ENCODE measurements around the gene CPT1A. TPM values are rescaled to one million over a fixed set of nuclear protein-coding genes. Genes with fewer than 3 reads are reported as not detected.

The CPT1A gene
- total RNA-seq, 1 donor from 2014 or later: 11.5 TPM

DNA sequence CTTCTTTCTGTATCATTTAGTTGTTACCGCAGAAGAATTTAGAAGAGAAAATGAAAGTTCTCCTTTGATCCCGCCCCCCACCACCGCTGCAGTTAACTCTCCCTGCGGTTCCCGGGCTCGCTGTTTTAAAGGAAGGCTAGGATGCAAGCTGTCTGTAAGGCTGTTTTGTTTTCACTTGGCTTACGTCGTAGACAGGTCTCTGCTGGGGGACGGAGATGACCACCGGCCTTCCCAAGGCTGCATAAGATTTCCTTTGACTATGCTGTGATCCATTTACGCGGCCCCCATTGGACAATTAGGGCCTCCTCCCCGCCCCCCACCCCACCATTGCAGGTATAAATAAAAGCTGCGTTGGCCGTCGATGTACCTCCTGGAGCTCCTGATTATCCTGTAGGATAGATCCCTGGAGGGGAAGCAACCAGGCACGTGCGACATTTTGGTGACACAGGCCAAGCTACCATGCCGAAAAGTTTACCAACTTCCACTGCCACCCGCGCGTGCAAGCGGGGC, 1.4 kb upstream of the CPT1A start:
- no peak overlapping the region for H3K27ac ChIP-seq (ENCODE audit: low read depth, low read length)
- H3K27me3 ChIP-seq (ENCODE audit: control insufficient read depth in 3 of 3, insufficient read depth in 3 of 3, low read length in 3 of 3): no peaks in the 10 kb centered on the region
- H3K4me3 ChIP-seq (ENCODE audit: low read length in 3 of 3): peak overlapping the region; percentile 61 to 73 (median 70)
- no peaks in the 10 kb centered on the region for H3K36me3 ChIP-seq (ENCODE audit: control insufficient read depth in 3 of 3, insufficient read depth in 3 of 3, low read length in 3 of 3)
- H3K4me1 ChIP-seq (ENCODE audit: control insufficient read depth in 3 of 3, insufficient read depth in 3 of 3, low read length in 3 of 3): peaks cover 33 to 45% (median 39%) of the 10 kb centered on the region in 3 donors
- H3K9me3 ChIP-seq (ENCODE audit: control insufficient read depth in 3 of 3, low read length in 3 of 3): no peaks in the 10 kb centered on the region
- H3K9ac ChIP-seq (ENCODE audit: low read depth in 1 of 3, low read length in 3 of 3): peak overlapping the region in 1 of 3 donors; percentile 25

- peak overlapping the region in 1 of 3 donors; percentile 25 for H3K9ac ChIP-seq (ENCODE audit: low read depth in 1 of 3, low read length in 3 of 3)
- peaks cover 38 to 50% (median 45%) of the 10 kb centered on the region in 3 donors for H3K4me1 ChIP-seq (ENCODE audit: control insufficient read depth in 3 of 3, insufficient read depth in 3 of 3, low read length in 3 of 3)
- no peaks in the 10 kb centered on the region for H3K9me3 ChIP-seq (ENCODE audit: control insufficient read depth in 3 of 3, low read length in 3 of 3)
- no peaks in the 10 kb centered on the region for H3K27me3 ChIP-seq (ENCODE audit: control insufficient read depth in 3 of 3, insufficient read depth in 3 of 3, low read length in 3 of 3)
- H3K27ac ChIP-seq (ENCODE audit: low read depth, low read length): no peak overlapping the region
- peak overlapping the region; percentile 61 to 73 (median 70) for H3K4me3 ChIP-seq (ENCODE audit: low read length in 3 of 3)
- no peaks in the 10 kb centered on the region for H3K36me3 ChIP-seq (ENCODE audit: control insufficient read depth in 3 of 3, insufficient read depth in 3 of 3, low read length in 3 of 3)
These were observed 823 bp upstream of the CPT1A start for GRCh38 chr11:68842427-68843051.

DNA sequence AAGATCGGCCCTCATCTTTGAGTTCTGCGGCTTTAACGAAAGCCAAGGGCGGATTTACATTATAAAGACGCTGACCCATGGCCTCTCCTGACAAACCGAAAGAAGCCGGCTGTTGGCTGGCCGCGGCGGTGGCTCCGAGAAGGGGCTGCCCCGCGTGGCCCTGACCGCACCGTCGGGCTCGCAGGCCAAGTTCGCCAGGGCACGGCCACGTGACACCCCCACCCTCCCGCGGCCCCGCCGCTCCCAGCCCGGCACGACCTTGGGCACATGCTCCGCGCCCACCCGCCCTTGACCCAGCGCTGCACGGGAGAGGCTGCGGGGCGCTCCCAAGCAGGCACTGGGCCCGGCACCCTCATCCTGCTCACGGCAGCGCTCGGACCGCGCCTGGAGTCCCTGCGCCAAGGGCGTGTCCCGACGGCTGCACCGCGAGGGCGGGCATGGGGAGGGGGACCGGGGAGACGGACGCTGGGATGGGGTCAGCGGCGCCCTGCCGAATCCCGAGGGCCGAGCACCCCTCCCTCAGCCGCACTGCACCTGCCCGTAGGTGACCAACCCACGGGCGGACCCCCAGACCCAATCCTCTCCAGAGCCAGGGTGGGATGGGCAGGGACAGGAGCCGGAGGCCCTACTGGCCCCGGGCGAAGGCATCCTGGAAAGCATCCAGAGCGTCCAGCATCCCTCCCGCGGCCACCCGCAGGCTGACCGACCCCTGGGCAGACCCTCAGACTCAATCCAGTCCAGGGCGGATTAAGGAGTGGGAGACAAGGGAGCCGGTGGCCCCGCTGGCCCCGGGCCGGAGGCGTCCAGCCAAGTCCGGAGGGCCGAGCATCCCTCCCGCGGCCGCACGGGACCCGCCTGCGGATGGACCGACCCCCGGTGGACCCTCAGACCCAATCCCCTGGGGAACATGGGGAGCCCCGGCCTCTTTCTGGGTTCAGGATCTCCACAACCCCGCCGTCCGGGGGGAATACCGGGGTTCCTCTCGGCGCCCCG, 759 bp downstream of the CPT1A start:
- H3K9ac ChIP-seq (ENCODE audit: low read depth in 1 of 3, low read length in 3 of 3): peak overlapping the region; percentile 33 to 81 (median 67)
- peaks cover 44 to 58% (median 58%) of the 10 kb centered on the region in 3 donors for H3K4me1 ChIP-seq (ENCODE audit: control insufficient read depth in 3 of 3, insufficient read depth in 3 of 3, low read length in 3 of 3)
- no peaks in the 10 kb centered on the region for H3K36me3 ChIP-seq (ENCODE audit: control insufficient read depth in 3 of 3, insufficient read depth in 3 of 3, low read length in 3 of 3)
- no peaks in the 10 kb centered on the region for H3K27me3 ChIP-seq (ENCODE audit: control insufficient read depth in 3 of 3, insufficient read depth in 3 of 3, low read length in 3 of 3)
- H3K9me3 ChIP-seq (ENCODE audit: control insufficient read depth in 3 of 3, low read length in 3 of 3): no peaks in the 10 kb centered on the region
- peak overlapping the region; percentile 84 for H3K27ac ChIP-seq (ENCODE audit: low read depth, low read length)
- H3K4me3 ChIP-seq (ENCODE audit: low read length in 3 of 3): peak overlapping the region; percentile 78 to 83 (median 81)

- H3K36me3 ChIP-seq (ENCODE audit: control insufficient read depth in 3 of 3, insufficient read depth in 3 of 3, low read length in 3 of 3): no peaks in the 10 kb centered on the region
- H3K4me1 ChIP-seq (ENCODE audit: control insufficient read depth in 3 of 3, insufficient read depth in 3 of 3, low read length in 3 of 3): peaks cover 44 to 63% (median 61%) of the 10 kb centered on the region in 3 donors
- H3K9ac ChIP-seq (ENCODE audit: low read depth in 1 of 3, low read length in 3 of 3): peak overlapping the region; percentile 67 to 81 (median 80)
- H3K9me3 ChIP-seq (ENCODE audit: control insufficient read depth in 3 of 3, low read length in 3 of 3): no peaks in the 10 kb centered on the region
- H3K27me3 ChIP-seq (ENCODE audit: control insufficient read depth in 3 of 3, insufficient read depth in 3 of 3, low read length in 3 of 3): no peaks in the 10 kb centered on the region
- H3K27ac ChIP-seq (ENCODE audit: low read depth, low read length): peak overlapping the region; percentile 84
- H3K4me3 ChIP-seq (ENCODE audit: low read length in 3 of 3): peak overlapping the region; percentile 78 to 83 (median 81)
These were observed 1.6 kb downstream of the CPT1A start for GRCh38 chr11:68839911-68840641.

DNA sequence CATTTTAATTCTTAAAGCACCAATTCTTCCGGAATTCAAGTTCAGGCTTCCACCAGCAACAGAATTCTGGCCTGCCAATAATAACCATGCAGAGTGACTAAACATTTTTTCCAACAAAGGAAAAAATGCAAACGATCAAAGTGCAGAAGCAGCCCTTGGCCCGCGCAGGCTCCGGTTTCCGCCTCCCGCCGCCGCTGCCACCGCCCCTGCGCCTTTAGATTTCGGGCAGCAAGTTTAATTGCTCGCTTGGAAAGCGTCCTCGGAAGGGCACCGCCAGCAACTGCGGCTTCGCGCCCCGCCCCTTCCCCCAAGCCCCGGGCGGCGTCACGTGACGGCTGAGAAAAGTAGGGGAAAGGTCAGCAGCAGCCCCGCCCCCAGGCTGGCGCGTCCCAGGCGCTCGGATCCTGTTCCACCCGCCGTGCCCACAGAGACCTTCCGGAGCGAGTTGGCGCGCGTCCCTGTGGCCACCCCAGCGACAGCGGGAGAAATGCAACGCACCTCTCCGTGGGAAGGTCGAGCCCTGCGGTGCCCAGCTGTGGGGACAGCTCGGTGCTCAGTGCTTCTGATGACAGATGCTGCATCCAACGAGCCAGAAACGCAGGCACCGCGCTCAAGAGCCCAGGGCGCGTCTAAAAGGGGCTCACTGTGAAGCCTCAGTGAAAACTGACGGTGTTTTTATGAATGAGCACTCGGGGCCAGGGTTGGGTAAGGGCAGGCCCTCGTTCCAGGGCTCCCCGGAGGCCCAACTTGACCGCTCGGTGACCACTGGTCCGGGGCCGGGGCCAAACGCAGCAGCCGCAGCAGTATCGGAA, 2.5 kb downstream of the CPT1A start:
- Histone ChIP-seq H3K9ac (ENCODE audit: low read depth in 1 of 3, low read length in 3 of 3) (peak overlapping the region; percentile 67 to 81 (median 80)), H3K4me1 (ENCODE audit: control insufficient read depth in 3 of 3, insufficient read depth in 3 of 3, low read length in 3 of 3) (peaks cover 43 to 63% (median 61%) of the 10 kb centered on the region in 3 donors), H3K9me3 (ENCODE audit: control insufficient read depth in 3 of 3, low read length in 3 of 3) (no peaks in the 10 kb centered on the region), H3K27ac (ENCODE audit: low read depth, low read length) (peak overlapping the region; percentile 84), H3K4me3 (ENCODE audit: low read length in 3 of 3) (peak overlapping the region; percentile 78 to 83 (median 81)), H3K36me3 (ENCODE audit: control insufficient read depth in 3 of 3, insufficient read depth in 3 of 3, low read length in 3 of 3) (no peaks in the 10 kb centered on the region), H3K27me3 (ENCODE audit: control insufficient read depth in 3 of 3, insufficient read depth in 3 of 3, low read length in 3 of 3) (no peaks in the 10 kb centered on the region)

- Histone ChIP-seq H3K9ac (ENCODE audit: low read depth in 1 of 3, low read length in 3 of 3) (peak overlapping the region; percentile 67 to 81 (median 74)), H3K36me3 (ENCODE audit: control insufficient read depth in 3 of 3, insufficient read depth in 3 of 3, low read length in 3 of 3) (no peaks in the 10 kb centered on the region), H3K9me3 (ENCODE audit: control insufficient read depth in 3 of 3, low read length in 3 of 3) (no peaks in the 10 kb centered on the region), H3K4me1 (ENCODE audit: control insufficient read depth in 3 of 3, insufficient read depth in 3 of 3, low read length in 3 of 3) (peaks cover 40 to 58% (median 57%) of the 10 kb centered on the region in 3 donors), H3K27ac (ENCODE audit: low read depth, low read length) (peak overlapping the region; percentile 84), H3K27me3 (ENCODE audit: control insufficient read depth in 3 of 3, insufficient read depth in 3 of 3, low read length in 3 of 3) (no peaks in the 10 kb centered on the region), H3K4me3 (ENCODE audit: low read length in 3 of 3) (peak overlapping the region; percentile 63 to 83 (median 81))
These were observed 3.1 kb downstream of the CPT1A start for GRCh38 chr11:68838572-68838964.

DNA sequence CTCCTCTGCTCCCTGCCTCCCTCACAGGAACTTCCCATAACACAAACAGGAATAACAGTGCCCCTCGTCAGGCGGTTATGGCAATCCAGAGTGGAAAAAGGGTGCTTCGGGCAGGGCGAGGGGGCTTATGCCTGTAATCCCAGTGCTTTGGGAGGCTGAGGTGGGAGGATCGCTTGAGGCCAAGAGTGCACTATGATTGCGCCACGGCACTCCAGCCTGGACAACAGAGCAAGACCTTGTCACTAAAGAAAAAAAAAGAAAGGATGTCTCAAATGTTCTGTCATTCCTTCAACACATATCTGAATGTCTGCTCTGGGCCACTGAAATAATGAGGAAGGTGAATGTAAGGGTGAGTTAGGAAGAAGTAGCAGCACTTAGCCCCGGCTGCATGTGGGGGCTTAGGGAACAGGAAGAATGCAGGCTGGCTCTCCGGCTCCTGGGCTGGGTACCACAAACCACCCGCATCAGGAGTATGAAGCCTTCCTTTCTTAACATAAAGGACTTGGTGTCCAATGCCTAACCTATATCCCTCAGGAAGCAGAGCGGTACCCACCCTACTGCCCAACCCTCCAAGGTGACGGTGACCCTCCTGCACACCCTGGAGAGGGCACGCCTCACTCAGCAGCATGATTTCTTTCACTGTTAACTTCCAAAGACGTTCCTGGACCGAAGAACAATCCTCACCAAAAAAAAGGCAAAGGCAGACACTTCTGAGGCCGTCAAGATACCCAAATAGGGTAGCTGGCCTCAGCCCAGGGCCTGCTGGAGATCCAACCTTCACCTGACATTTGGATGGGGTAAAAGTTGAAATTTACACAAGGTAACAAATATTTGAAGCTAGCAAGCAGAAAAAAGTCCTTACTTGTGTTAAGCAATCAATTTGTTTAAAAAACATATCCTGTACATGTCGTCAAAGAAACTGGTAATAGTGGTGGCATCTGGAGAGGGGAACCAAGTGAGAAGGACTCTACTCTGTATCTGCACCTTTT, 3.8 kb downstream of the CPT1A start:
- H3K9me3 ChIP-seq (ENCODE audit: control insufficient read depth in 3 of 3, low read length in 3 of 3): no peaks in the 10 kb centered on the region
- H3K27me3 ChIP-seq (ENCODE audit: control insufficient read depth in 3 of 3, insufficient read depth in 3 of 3, low read length in 3 of 3): no peaks in the 10 kb centered on the region
- peak overlapping the region; percentile 41 for H3K27ac ChIP-seq (ENCODE audit: low read depth, low read length)
- peak overlapping the region in 2 of 3 donors; percentile 33 to 74 for H3K9ac ChIP-seq (ENCODE audit: low read depth in 1 of 3, low read length in 3 of 3)
- no peak overlapping the region for H3K4me3 ChIP-seq (ENCODE audit: low read length in 3 of 3)
- H3K36me3 ChIP-seq (ENCODE audit: control insufficient read depth in 3 of 3, insufficient read depth in 3 of 3, low read length in 3 of 3): no peaks in the 10 kb centered on the region
- H3K4me1 ChIP-seq (ENCODE audit: control insufficient read depth in 3 of 3, insufficient read depth in 3 of 3, low read length in 3 of 3): peaks cover 44 to 60% (median 54%) of the 10 kb centered on the region in 3 donors

GRCh38 chr11:68835749-68836148, 6.0 kb downstream of the CPT1A start:
- H3K27me3 ChIP-seq (ENCODE audit: control insufficient read depth in 3 of 3, insufficient read depth in 3 of 3, low read length in 3 of 3): no peaks in the 10 kb centered on the region
- peaks cover 56 to 75% (median 59%) of the 10 kb centered on the region in 3 donors for H3K4me1 ChIP-seq (ENCODE audit: control insufficient read depth in 3 of 3, insufficient read depth in 3 of 3, low read length in 3 of 3)
- no peak overlapping the region for H3K27ac ChIP-seq (ENCODE audit: low read depth, low read length)
- no peaks in the 10 kb centered on the region for H3K9me3 ChIP-seq (ENCODE audit: control insufficient read depth in 3 of 3, low read length in 3 of 3)
- peak overlapping the region in 1 of 3 donors; percentile 33 for H3K9ac ChIP-seq (ENCODE audit: low read depth in 1 of 3, low read length in 3 of 3)
- H3K36me3 ChIP-seq (ENCODE audit: control insufficient read depth in 3 of 3, insufficient read depth in 3 of 3, low read length in 3 of 3): no peaks in the 10 kb centered on the region
- H3K4me3 ChIP-seq (ENCODE audit: low read length in 3 of 3): no peak overlapping the region

All from skeletal muscle tissue (tissue), 4 donors.